HG03354 (cell line): Measurements from ENCODE around the gene COPRS.
A peak's percentile ranks its signal among the peaks of the same experiment; 100 is the strongest.

ENCODE experiments used
- ATAC-seq: cut with Tn5 transposase; IDR thresholded peaks from one replicate; pipeline ENCODE4 v1.9.1; 2021; ENCODE audit warnings: mild to moderate bottlenecking; ENCODE audit not compliant: unreplicated experiment, poor library complexity, severe bottlenecking

Gene COPRS, protein sequence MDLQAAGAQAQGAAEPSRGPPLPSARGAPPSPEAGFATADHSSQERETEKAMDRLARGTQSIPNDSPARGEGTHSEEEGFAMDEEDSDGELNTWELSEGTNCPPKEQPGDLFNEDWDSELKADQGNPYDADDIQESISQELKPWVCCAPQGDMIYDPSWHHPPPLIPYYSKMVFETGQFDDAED

GRCh38 chr17:31858642-31859486 is at the start of gene COPRS:
Gene COPRS, minus strand, starts transcription at chr17:31859244. Its CDS starts 45 bp downstream, at chr17:31859199.
- ATAC-seq: peak; percentile 77

DNA sequence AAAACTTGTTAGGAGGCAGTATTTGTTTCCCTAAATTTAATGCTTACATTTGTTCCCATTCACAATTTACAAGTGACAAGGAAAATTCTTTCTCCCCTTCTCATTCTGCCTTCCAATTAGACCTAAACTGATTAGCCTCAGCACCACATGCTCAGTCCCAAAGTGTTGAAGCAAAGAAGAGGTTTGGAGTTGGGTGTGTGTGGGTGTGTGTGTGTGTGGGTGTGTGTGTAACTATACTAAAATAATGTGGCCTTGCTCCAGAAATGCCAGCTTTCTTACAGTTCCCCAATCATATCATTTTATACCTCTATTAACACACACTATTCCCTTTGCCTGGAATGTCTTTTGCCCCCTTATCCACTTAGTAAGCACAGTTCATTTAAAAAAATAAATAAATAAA is 49.3 kb upstream of the COPRS start:
- ATAC-seq: no peak

DNA sequence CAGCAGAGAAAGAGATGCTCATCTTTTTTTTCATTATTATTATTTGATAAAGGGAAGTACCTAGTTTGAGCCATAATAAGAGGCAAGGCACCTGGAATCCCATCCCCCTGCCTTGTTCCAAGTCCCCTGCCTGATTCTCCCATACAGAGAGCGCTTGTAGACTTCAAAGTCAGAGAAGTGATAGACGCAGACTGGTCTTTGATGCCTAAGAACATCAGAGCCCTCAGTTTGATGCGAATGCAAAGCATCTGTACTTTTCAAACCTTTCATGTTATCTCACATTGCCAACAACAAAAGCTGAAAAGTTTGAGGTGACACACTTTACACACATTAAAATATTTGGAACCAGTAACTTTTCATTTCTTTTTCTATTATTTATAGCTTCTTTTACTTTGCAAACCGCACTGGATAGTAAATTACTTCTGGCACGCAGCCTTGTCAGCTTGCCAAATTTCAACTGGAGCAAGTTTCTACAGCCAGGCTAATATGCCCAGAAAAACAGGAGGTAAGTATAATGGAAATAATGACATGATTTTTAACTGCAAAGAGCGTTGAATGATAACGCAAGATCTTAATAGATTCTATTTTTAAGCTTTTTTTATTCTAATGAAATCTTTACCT is 48.4 kb upstream of the COPRS start:
- ATAC-seq: no peak

- no peak for ATAC-seq
These were observed 44.4 kb upstream of the COPRS start for GRCh38 chr17:31903401-31903800.

DNA sequence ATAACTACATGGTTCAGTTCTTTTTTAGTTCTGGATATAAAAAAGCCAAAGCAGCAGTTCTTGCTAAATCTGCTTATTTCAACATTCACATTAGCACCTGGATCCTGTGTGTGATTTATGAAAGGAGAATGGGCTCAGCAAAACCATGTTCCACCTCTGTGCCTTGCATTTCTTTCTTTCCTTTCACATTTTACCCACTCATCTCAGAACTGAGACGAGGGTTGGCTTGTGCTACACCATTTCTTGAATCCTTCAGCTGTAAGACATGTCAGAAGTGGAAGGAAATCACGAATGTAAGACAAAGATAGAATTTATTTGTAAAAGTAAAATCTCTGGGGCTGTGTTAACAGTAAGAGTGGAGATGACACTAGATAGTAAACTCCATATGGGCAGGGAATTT is 43.6 kb upstream of the COPRS start:
- ATAC-seq: no peak

- ATAC-seq: no peak
These were observed 41.8 kb upstream of the COPRS start for GRCh38 chr17:31900877-31901276.

- ATAC-seq: no peak
These were observed 29.1 kb upstream of the COPRS start for GRCh38 chr17:31888124-31888523.

DNA sequence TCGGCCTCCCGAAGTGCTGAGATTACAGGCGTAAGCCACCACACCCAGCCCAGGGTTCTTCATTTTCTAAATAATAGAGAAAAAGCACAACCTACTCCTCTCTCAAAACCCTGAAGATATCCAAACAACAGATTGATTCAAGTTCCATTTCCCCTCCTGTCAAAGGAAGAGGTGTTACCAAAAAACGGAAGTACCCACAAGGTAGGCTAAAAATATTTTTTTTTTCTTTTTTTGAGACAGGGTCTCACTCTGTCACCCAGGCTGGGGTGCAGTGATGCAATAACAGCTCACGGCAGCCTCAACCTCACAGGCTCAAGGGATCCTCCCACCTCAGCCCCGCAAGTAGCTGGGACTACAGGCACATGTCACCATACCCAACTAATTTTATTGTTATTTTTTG is 23.5 kb upstream of the COPRS start:
- no peak for ATAC-seq

DNA sequence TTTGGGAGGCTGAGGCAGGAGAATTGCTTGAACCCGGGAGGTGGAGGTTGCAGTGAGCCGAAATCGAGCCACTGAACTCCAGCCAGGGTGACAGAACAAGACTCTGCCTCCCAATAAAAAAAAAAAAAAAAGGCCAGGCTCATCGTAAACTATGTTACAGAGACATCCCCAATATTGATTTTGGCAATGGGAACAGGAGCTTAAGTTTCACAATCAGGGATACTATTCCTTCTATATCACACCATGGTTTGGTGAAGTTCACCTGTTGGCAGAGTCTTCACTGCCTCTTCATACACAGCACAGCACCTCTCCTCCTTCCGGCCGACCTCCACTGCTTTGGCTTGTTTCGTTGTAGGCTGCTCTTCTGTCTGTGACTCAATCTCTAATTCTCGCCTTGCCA is 21.3 kb upstream of the COPRS start:
- ATAC-seq: no peak

- no peak for ATAC-seq
These were observed 19.6 kb upstream of the COPRS start for GRCh38 chr17:31878703-31879073.

DNA sequence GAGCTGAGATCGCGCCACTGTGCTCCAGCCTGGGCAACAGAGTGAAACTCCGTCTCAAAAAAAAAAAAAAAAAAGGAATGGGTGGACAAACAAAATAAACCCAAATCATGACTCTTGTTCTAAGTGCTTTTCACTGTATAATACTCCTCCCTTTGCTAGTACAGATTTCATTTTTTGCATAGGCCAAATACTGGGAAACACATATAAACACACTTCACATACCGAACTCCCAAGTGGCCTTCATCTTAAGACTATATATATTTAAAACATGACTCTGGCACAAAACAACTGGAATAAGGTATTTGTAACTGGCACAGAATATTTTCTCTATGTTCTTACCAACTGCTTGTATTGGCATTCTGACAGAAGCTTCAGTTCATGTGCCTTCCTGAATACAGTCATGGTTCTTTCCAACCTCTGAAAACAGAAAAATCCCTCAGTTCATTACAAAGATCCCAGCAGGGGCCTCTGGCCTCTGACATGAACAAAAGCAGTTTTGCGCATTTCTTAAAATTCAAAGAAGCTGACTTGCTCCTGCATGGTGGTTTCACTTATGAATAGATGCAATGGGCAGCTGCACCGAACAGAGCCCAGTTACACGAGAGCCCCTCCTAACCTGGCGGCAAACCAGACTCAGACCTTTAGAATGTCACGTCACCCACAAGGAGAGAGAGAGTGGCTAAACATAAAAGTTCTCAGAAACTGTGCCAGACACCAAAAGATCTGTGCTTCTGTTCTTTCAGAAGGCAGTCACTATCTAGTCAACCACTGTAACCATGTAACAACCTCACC is 19.1 kb upstream of the COPRS start:
- ATAC-seq: no peak

DNA sequence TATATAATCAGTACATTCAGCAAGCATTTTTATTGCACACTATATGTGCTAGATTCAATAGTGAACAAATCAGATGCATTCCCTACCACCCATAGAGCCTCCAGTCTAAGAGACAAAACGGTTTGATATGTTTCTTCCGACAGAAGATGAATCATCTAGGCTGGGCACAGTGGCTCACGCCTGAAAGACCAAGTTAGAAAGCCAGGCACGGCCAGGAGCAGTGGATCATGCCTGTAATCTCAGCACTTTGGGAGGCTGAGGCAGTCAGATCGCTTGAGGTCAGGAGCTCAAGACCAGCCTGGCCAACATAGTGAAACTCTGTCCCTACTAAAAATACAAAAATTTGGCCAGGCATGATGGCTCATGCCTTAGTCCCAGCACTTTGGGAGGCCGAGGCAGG is 18.3 kb upstream of the COPRS start:
- no peak for ATAC-seq

- ATAC-seq: no peak
These were observed 16.0 kb upstream of the COPRS start for GRCh38 chr17:31875081-31875480.

DNA sequence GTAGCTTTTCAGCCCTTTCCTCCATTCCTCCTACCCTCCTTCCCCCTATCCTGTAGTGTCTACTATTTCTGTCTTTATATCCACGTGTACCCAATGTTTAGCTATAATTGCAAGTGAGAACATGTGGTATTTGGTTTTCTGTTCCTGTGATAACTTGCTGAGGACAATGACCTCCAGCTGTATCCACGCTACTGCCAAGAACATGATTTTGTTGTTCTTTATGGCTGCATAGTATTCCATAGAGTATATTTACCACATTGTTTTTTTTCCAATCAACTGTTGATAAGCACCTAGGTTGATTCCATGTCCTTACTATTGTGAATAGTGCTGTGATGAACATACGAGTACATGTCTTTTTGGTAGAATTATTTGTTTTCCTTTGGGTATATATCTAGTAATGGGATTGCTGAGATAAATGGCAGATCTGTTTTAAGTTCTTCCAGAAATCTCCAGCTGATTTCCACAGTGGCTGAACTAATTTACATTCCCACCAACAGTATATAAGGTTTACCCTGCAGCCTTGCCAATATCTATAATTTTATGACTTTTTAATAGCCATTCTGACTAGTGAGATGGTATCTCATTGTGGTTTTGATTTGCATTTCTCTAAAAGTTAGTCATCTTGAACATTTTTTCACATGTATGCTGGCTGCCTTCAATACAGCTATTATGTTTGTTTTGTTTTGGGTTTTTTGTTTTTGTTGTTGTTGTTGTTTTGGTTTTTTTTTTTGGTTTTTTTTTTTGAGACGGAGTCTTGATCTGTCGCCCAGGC is 10.9 kb upstream of the COPRS start:
- no peak for ATAC-seq

DNA sequence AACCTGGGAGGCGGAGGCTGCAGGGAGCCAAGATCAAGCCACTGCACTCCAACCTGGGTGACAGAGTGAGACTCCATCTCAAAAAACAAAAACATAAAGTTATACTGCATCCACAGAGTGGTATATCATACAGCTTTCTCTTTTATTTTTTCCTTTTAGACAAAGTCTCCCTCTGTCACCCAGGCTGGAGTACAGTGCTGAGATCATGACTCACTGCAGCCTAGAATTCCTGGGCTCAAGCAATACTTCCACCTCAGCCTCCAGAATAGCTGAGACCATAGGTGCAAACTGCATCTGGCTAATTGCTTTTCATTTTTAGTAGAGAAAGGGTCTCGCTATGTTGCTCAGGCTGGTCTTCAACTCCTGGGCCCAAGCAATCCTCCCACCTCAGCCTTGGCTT is 10.0 kb upstream of the COPRS start:
- no peak for ATAC-seq

GRCh38 chr17:31859487-31860008 is 504 bp upstream of the COPRS start:
- no peak for ATAC-seq

DNA sequence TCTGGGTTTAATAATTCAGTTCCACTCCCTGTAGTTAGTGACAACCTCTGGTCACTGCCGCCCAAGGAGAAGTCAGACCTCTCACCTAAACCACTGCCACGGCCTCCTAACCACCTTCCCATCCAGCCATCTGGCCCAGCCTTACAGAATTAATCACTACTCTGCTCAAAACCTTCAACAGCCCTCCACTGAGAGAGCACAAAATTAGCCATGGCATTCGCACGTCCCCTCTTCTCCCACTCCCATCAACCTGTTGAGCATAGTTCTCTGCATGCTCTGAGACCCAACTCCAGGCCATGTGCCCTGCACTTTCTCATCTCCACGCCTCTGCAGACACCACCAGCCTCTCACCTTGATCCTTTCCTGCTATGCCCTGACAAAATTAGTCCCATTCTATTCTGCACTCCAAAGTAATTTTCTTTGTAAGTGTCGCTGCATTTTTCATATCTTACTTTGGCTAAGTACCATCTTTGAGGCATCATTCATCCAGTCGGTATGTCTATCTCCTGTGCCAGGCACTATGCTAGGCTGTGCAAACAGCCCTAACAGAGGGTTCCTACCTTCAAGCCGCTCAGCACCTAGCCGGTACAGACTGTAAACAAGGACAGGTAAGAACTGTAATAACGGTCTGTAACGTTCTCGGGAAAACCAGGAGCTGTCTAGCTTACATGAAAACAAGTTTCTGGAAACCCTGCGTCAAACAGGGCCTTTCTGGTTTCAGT is 963 bp downstream of the COPRS start:
- no peak for ATAC-seq

DNA sequence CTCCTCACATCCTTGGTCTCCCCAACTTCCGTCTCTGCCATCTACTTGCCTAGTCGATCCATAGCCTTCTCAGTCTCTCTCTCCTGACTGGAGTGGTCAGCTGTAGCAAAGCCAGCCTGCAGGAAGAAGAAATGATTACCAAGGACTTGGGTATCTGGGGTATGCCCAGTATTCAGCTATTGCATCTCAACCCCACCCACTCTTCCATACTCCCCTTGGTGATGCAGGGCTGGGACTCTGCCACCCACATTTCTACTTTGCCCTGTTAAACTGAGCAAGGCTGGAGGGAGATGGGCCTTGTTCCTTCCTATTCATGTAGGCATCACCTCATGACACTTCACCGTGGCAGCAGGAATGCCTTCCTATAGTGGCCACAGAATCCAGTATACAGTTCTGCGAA is 2.3 kb downstream of the COPRS start:
- no peak for ATAC-seq

DNA sequence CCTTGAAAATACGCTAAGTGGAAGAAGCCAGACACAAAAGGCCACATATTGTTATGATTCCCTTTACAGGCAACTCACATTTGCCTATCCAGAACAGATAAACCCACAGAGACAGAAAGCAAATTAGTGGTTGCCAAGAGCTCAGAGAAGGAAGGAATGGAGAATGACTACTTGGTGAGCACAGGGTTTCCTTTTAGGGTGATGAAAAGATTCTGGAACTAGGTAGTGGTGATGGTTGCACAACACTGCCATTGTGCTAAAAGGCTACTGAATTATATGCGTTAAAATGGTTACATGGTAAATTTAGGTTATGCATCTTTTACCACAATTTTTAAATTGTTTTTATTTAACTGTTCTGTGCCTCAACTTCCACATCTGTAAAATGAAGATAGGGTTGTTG is 4.4 kb downstream of the COPRS start:
- ATAC-seq: no peak
